Heart left ventricle (tissue), 16 donors: ENCODE results near the gene MCC. TPM values are rescaled to one million over a fixed set of nuclear protein-coding genes. Genes with fewer than 3 reads are reported as not detected.
A peak's percentile ranks its signal among the peaks of the same experiment; 100 is the strongest.

Experiments used
- ATAC-seq, 4 donors: fragments of 200-7000 bp; cut with Tn5 transposase; one replicate each; pipeline ENCODE4 v1.9.1; 2020 to 2022; ENCODE audit warnings: moderate library complexity in 4 of 4, mild to moderate bottlenecking in 3 of 4, moderate number of reproducible peaks in 1 of 4
- DNase-seq, 5 donors: peaks; one replicate each; pipeline ENCODE4 v3.0.0-alpha.2; 2020
- H3K27ac ChIP-seq, 12 donors: fragments of 200-600 bp; sonication (generic) in 4 of 12; one replicate each; pipeline versions ENCODE4 v1.5.0 to v1.8.0; 2016 to 2022; ENCODE audit warnings: mild to moderate bottlenecking in 2 of 12
- H3K27me3 ChIP-seq, 9 donors: fragments of 200-600 bp; sonication (generic) in 2 of 9; one replicate each; pipeline versions ENCODE4 v1.5.1 to v1.8.0; 2016 to 2022; ENCODE audit warnings: mild to moderate bottlenecking in 3 of 9
- H3K36me3 ChIP-seq, 9 donors: fragments of 200-600 bp; sonication (generic) in 2 of 9; one replicate each; pipeline versions ENCODE4 v1.5.0 to v1.8.0; 2018 to 2022; ENCODE audit warnings: mild to moderate bottlenecking in 2 of 9
- H3K4me1 ChIP-seq, 12 donors: fragments of 200-600 bp; sonication (generic) in 4 of 12; one replicate each; pipeline versions ENCODE4 v1.5.0 to v1.8.0; 2016 to 2022; ENCODE audit warnings: mild to moderate bottlenecking in 3 of 12
- H3K4me3 ChIP-seq, 12 donors: fragments of 200-600 bp; sonication (generic) in 4 of 12; one replicate each; pipeline versions ENCODE4 v1.5.0 to v1.8.0; 2017 to 2022; ENCODE audit warnings: mild to moderate bottlenecking in 9 of 12, moderate library complexity in 4 of 12
- H3K9me3 ChIP-seq, 12 donors: fragments of 200-600 bp; sonication (generic) in 4 of 12; one replicate each; pipeline versions ENCODE4 v1.5.0 to v1.8.0; 2016 to 2022; ENCODE audit warnings: mild to moderate bottlenecking in 1 of 12
- CTCF ChIP-seq, 12 donors: fragments of 200-600 bp; sonication (generic) in 4 of 12; IDR thresholded peaks; one replicate each; pipeline versions ENCODE4 v1.5.0 to v1.8.0; 2018 to 2022; ENCODE audit warnings: antibody characterized with exemption in 12 of 12, mild to moderate bottlenecking in 5 of 12
- POLR2A ChIP-seq, 2 donors: fragments of 450-650 bp; IDR thresholded peaks; one replicate each; pipeline ENCODE4 v1.6.1; 2017; ENCODE audit warnings: antibody characterized with exemption in 2 of 2, mild to moderate bottlenecking in 2 of 2, moderate library complexity in 2 of 2
- WGBS, 4 donors: extraction: QIAGEN DNeasy Blood & Tissue Kit in 2 of 4; methylation state at CpG; one replicate each; pipeline versions ENCODE4 v1.1.5 to v1.1.7; 2013 to 2018; 5-methylcytosine and 5-hydroxymethylcytosine counted together
- intact Hi-C, 10 donors: fragments of 100-400 bp; cut with DNase I; formaldehyde crosslinking; loops; one replicate each; pipeline versions ENCODE4 v1.11.1 to v1.14.2; 2022
- polyA plus RNA-seq, 2 donors: library from polyadenylated mRNA; stranded (reverse); fragments of 200-250 nt; gene quantifications; one replicate each; pipeline ENCODE4 v1.2.3, GENCODE V29; 2013
- total RNA-seq, 9 donors: library from RNA; depleted of rRNA in 2 of 9; stranded (reverse); fragments of >200 nt in 2 of 9; fragmentation: NEBNext Ultra II Directional in 3 of 9; extraction: Animal tissue kit (Norgen Biotek cat#: 25700) in 3 of 9; gene quantifications; one replicate each; pipeline versions ENCODE4 v1.1.0 to v1.2.4, GENCODE V29; 2016 to 2023
- donor health status: ischemic (EF 13 %, LVEDD 7.1; RV severe dilation, severe dysfunction).
- donor health status: healthy with polysubstance abuse.
- donor health status: DM: no; HTN: yes; CAD: no.
- donor health status: DM: no; HTN: no; CAD: no.
- donor health status: ischemic (EF 25% LVEDD 6.9; RV normal size, moderate dysfunction).
- donor health status: ischemic (EF 25% LVEDD 5.7; RV mildly dilated, moderate dysfunction).
- donor health status: healthy.
- donor health status: DM: yes; HTN: yes; CAD: no.
- donor health status: ischemic (EF 35%, LVEDD 5.7; RV mildly dilated, moderate dysfunction).
- donor health status: nonischemic (EF 11% LVEDD 7.7; RV severe dilation, severe dysfunction).
- donor health status: DM: yes; HTN: yes; CAD: no.
- donor health status: PGD.
- donor health status: ischemic (EF 29% LVEDD 5.4; RV normal size, mild dysfunction).
- donor health status: nonischemic (EF 23%, LVEDD 6.1; RV moderate dilation, normal function).

Gene MCC
- total and polyA plus RNA-seq, 11 donors = 6.1 to 33.8 (median 24.3) TPM

- no peak for TF ChIP-seq POLR2A (IDR thresholded peaks at IDR 0.05)
- TF ChIP-seq CTCF (IDR thresholded peaks at IDR 0.05) = no peak
- H3K4me3 ChIP-seq = no peak overlapping the region
- intact Hi-C loops = no loop called here
- peaks cover 0 to 64% (median 21%) of the 10 kb centered on the region in 12 donors for H3K4me1 ChIP-seq
- ATAC-seq = no peak
- H3K27me3 ChIP-seq = no peaks in the 10 kb centered on the region
- peaks cover 0 to 48% (median 21%) of the 10 kb centered on the region in 9 donors for H3K36me3 ChIP-seq
- DNase-seq = no peak
- no peak overlapping the region for H3K27ac ChIP-seq
- H3K9me3 ChIP-seq = no peaks in the 10 kb centered on the region
Measured at GRCh38 chr5:113520429-113520828, 32.2 kb upstream of the MCC start.

GRCh38 chr5:113519412-113519811, 31.2 kb upstream of the MCC start:
- H3K4me1 ChIP-seq = peaks cover 0 to 64% (median 24%) of the 10 kb centered on the region in 12 donors

GRCh38 chr5:113518884-113519283, 30.6 kb upstream of the MCC start:
- H3K27me3 ChIP-seq = no peaks in the 10 kb centered on the region
- no peak overlapping the region for H3K27ac ChIP-seq
- H3K4me3 ChIP-seq = no peak overlapping the region
- 95 to 98% (median 97%) methylated on average over 4 of the region's 4 CpGs for WGBS, 4 donors
- no peak for ATAC-seq
- TF ChIP-seq CTCF (IDR thresholded peaks at IDR 0.05) (no peak), POLR2A (IDR thresholded peaks at IDR 0.05) (no peak)
- peaks cover 0 to 62% (median 24%) of the 10 kb centered on the region in 12 donors for H3K4me1 ChIP-seq
- no peaks in the 10 kb centered on the region for H3K9me3 ChIP-seq
- no peak for DNase-seq
- intact Hi-C loops = loop anchor here in 4 of 10 donors (5.0 to 10.0 kb wide), 4 partner anchors 314 to 597 kb away; partner anchors contain the start of gene REEP5 (in 1 of the 4)
- peaks cover 0 to 53% (median 21%) of the 10 kb centered on the region in 9 donors for H3K36me3 ChIP-seq

More at GRCh38 chr5:113519412-113519811, 31.2 kb upstream of the MCC start:
- intact Hi-C loops = loop anchor here in 4 of 10 donors (5.0 to 10.0 kb wide), 4 partner anchors 315 to 597 kb away; partner anchors contain the start of gene REEP5 (in 1 of the 4)
- Histone ChIP-seq H3K9me3 (no peaks in the 10 kb centered on the region), H3K27ac (no peak overlapping the region), H3K36me3 (peaks cover 0 to 53% (median 21%) of the 10 kb centered on the region in 9 donors), H3K4me3 (no peak overlapping the region), H3K27me3 (no peaks in the 10 kb centered on the region)
- ATAC-seq (no peak), DNase-seq (no peak)
- TF ChIP-seq CTCF (IDR thresholded peaks at IDR 0.05) (no peak), POLR2A (IDR thresholded peaks at IDR 0.05) (no peak)
- WGBS, 4 donors = 85 to 96% (median 90%) methylated on average over 2 of the region's 2 CpGs

GRCh38 chr5:113514289-113514635, 26.0 kb upstream of the MCC start:
- peak overlapping the region; percentile 77 to 96 (median 82) for H3K4me3 ChIP-seq
- H3K36me3 ChIP-seq = peaks cover 0 to 39% (median 7%) of the 10 kb centered on the region in 9 donors
- DNase-seq (no peak), ATAC-seq (no peak)
- peaks cover 0 to 12% (median 0%) of the 10 kb centered on the region in 9 donors for H3K27me3 ChIP-seq
- TF ChIP-seq POLR2A (IDR thresholded peaks at IDR 0.05) (no peak), CTCF (IDR thresholded peaks at IDR 0.05) (no peak)
- peaks cover 0 to 40% (median 16%) of the 10 kb centered on the region in 12 donors for H3K4me1 ChIP-seq
- WGBS, 4 donors = 6 to 8% (median 7%) methylated on average over 9 of the region's 9 CpGs
- H3K27ac ChIP-seq = peak overlapping the region; percentile 70 to 97 (median 92)
- H3K9me3 ChIP-seq = no peaks in the 10 kb centered on the region
- intact Hi-C loops = loop anchor here (5.0 to 10.0 kb wide), 6 partner anchors 137 to 519 kb away; no protein-coding TSS in a partner anchor
